ENCODE measurements around the gene PAX7.

PAX7 gene

DNA sequence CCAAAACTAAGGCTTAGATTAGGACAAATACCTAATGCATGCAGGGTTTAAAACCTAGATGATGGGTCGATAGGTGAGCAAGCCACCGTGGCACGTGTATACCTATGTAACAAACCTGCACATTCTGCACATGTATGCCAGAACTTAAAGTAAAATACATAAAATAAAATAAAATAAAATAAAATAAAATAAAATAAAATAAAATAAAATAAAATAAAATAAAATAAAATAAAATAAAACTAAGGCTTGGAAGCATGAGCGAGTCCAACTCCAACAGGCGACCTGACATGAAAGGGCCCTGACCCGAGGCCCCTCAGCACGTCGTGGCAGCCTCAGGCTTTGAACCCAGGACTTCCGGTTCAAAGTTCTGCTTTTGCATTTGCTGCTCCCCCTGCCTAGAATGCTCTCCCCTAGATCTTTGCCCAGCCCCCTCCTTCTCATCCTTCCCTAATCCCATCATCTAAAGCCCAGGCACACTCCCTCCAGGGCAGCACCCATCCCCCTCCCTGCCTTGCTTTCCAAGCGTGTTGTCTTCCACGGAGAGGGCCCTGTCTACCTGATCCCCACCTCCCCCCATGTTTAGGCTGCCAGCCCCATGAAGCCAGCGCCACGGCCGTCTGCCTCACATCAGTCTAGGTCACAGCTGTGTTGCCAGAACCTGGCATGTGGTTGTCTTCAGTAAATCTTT lies 164.5 kb downstream of the PAX7 start:
- H3K4me3 Mint-ChIP-seq = no peak overlapping the region
- H3K4me1 Mint-ChIP-seq (ENCODE audit: low read depth) = no peaks in the 10 kb centered on the region
- H3K27ac Mint-ChIP-seq = no peak overlapping the region
- H3K27me3 Mint-ChIP-seq = peaks cover 45% of the 10 kb centered on the region
- DNase-seq = no peak
- H3K9me3 Mint-ChIP-seq = peaks cover 3% of the 10 kb centered on the region
- H3K36me3 Mint-ChIP-seq (ENCODE audit: low read depth) = no peaks in the 10 kb centered on the region

DNA sequence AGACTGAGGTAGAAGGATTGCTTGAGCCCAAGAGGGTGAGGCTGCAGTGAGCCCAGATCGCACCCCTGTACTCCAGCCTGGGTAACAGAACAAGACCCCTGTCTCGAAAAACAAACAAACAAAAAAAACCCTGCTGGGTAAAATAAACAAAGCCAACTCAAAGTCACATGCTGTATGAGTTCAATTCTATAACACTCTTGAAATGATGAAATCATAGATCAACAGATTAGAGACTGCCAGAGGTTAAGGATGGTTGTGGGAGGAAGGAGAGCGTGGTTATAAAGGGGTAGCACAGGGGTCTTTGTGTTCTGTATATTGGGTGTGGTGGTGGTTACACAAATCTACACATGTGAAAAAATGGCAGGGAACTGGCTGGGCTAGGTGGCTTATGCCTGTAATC lies 166.3 kb downstream of the PAX7 start:
- H3K9me3 Mint-ChIP-seq = peaks cover 3% of the 10 kb centered on the region
- H3K36me3 Mint-ChIP-seq (ENCODE audit: low read depth) = no peaks in the 10 kb centered on the region
- no peak for DNase-seq
- H3K27ac Mint-ChIP-seq = no peak overlapping the region
- H3K27me3 Mint-ChIP-seq = peaks cover 39% of the 10 kb centered on the region
- H3K4me3 Mint-ChIP-seq = no peak overlapping the region
- no peaks in the 10 kb centered on the region for H3K4me1 Mint-ChIP-seq (ENCODE audit: low read depth)

All from activated T-cell treated with anti-CD3 and anti-CD28 coated beads, Interleukin-2, amount 50 U/mL, for 24 hours (primary cell).